Cardiac fibroblast (primary cell): Measurements from ENCODE around the gene PRR5.
"Not testable (repeated sequence)": the region's sequence is repeated elsewhere in the genome, so short reads cannot be mapped to it uniquely, and the experiment has no call there.

Source experiments
- DNase-seq, 2 donors: peaks; one replicate each; pipeline versions ENCODE4 v3.0.0 to v3.0.0-alpha.2; 2010; ENCODE audit warnings: low read depth in 2 of 2
- H3K4me3 ChIP-seq, 2 donors: replicated peaks in 1 of 2; 1 replicate in 1 of 2; 2 replicates in 1 of 2; pipeline ENCODE4 v1.5.1; 2011; ENCODE audit warnings: low read depth in 2 of 2, low read length in 2 of 2, mild to moderate bottlenecking in 2 of 2, moderate library complexity in 1 of 2
- TF ChIP-seq, protein P1 (sequence below): IDR thresholded peaks from one replicate; pipeline ENCODE4 v1.5.1; 2011; ENCODE audit warnings: low read depth, mild to moderate bottlenecking, low read length, inconsistent platforms

Gene PRR5, protein sequence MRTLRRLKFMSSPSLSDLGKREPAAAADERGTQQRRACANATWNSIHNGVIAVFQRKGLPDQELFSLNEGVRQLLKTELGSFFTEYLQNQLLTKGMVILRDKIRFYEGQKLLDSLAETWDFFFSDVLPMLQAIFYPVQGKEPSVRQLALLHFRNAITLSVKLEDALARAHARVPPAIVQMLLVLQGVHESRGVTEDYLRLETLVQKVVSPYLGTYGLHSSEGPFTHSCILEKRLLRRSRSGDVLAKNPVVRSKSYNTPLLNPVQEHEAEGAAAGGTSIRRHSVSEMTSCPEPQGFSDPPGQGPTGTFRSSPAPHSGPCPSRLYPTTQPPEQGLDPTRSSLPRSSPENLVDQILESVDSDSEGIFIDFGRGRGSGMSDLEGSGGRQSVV

DNA sequence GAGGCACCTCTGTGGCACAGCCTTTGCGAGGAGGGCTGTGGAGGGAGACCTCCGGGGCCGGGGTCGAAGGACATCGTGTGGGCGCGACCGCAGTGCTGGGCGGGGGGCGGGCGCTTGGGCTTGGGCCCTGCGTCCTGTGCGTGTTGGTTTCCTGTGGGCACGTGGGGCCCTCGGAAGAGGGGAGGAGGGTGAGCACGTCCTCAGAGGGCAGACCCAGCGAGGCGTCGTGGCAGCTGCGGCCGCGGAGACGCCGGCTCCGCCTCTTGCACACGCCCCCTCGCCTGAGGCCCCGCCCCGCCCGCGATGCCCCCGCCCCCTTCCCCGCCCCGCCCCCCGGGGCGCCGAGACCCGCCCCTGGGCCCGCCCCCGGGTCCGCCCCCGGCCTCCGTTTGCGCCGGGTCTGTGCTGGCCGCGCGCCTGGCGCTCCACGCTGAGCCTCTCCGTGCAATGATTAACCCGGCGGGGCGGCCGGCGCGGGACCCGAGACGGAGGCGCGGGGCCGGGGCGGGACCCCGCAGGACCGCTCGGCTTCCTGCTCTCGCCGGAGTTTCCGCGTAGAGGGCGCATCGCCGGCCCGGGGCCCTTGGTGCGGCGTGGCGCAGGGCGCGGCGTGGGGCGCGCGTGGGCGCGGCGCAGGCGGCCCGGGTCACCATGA lies at the start of gene PRR5:
PRR5 (plus strand) TSS at position 381 of the 655 bp plus-strand sequence; CDS start at position 652, 271 bp downstream.
- TF ChIP-seq, protein P1, sequence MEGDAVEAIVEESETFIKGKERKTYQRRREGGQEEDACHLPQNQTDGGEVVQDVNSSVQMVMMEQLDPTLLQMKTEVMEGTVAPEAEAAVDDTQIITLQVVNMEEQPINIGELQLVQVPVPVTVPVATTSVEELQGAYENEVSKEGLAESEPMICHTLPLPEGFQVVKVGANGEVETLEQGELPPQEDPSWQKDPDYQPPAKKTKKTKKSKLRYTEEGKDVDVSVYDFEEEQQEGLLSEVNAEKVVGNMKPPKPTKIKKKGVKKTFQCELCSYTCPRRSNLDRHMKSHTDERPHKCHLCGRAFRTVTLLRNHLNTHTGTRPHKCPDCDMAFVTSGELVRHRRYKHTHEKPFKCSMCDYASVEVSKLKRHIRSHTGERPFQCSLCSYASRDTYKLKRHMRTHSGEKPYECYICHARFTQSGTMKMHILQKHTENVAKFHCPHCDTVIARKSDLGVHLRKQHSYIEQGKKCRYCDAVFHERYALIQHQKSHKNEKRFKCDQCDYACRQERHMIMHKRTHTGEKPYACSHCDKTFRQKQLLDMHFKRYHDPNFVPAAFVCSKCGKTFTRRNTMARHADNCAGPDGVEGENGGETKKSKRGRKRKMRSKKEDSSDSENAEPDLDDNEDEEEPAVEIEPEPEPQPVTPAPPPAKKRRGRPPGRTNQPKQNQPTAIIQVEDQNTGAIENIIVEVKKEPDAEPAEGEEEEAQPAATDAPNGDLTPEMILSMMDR, result no peak
- peak; percentile 58 to 94 for DNase-seq
- peak within 1 kb of the TSS; percentile 41 to 46 for H3K4me3 ChIP-seq

DNA sequence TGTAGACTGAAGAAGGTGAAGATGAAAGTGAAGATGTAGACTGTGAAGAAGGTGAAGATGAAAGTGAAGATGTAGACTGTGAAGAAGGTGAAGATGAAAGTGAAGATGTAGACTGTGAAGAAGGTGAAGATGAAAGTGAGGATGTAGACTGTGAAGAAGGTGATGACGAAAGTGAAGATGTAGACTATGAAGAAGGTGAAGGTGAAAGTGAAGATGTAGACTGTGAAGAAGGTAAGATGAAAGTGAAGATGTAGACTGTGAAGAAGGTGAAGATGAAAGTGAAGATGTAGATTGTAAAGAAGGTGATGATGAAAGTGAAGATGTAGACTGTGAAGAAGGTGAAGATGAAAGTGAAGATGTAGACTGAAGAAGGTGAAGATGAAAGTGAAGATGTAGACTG lies 49.1 kb upstream of the PRR5 start:
- not testable (repeated sequence) for H3K4me3 ChIP-seq, DNase-seq

DNA sequence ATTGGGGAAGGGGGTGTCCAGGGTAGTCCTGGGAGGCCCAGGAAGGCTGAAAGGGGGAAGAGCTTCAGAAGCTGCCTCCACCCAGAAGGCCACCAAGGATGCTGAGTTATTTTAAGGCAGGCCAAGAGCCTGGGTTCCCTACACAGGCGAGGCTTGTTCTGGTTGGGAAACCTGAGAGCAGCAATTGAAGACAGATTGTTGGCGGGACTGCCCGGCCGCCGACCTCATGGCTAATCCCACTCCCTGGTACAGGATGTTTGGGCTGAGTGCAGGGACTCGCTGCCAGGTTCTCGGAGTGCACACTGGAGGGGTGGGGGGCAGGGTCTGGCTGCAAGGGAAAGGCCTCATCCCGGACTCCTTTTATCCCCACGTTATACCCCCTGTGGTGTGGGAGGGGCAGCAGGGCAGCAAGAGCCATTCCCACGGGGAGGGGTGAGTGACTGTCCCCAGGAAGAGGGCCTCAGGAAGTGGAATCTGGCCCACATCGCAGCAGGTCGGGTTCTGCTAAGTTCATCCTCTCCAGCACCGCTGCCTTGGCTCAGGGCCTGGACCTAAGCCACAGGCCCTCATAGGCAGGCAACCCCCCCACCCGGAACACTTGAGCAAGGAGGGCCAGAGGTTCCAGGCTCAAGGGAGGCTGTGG lies 43.6 kb upstream of the PRR5 start:
- peak; percentile 9 to 93 for DNase-seq
- TF ChIP-seq, protein P1, result no peak
- H3K4me3 ChIP-seq, result no peak overlapping the region

DNA sequence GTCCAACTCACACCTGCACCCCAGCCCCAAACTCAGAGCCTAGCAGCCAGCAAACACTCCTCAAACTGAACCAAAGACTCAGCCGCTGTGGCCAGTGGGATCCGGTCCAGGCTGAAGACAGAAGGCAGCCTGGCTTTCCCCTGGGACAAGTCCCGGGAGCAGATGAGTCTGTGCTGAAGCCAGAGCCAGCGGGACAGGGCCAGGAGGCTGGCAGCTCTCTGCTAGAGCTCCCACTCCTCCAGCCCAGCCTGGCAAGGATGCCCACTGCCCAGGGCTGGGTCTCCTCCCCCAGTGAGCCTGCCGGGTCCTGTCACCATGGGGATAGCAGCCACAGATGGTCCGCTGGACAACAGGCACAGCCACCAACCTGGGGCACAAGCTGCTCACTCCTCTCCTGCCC lies 42.9 kb upstream of the PRR5 start:
- TF ChIP-seq, protein P1, result no peak
- H3K4me3 ChIP-seq, result no peak overlapping the region
- no peak for DNase-seq

DNA sequence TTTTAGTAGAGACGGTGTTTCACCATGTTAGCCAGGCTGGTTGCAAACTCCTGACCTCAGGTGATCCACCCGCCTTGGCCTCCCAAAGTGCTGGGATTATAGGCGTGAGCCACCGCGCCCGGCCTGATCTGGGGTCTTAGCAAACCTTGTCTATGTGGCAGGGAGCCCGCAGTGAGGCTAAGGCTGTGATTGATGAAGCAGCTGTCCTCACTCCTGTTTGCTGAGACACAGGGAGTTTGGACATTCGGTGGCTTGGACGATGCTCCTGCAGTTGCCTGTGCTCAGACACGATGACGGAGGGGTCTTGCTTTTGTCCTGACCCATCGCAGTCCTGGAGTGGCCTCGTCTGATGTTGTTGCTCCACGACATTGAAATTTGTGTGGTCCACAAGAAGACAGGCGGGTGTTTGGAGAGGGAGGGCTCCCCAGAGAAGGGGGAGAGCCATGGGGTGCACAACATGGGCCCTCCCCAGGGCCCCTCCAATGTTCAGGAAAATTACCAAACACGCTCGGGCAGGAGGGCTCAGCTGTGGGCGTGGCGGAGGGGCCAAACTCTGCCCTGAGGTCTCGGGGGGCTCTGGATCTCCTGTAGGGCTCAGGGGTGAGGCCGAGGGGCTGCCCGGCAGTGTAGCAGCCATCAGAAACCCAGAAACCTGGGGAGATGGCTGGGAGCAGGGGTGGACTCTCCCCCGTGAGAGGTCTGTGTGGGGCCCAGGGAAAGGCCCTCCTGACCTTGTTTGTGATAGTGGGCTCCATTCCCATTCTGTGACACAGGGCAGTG lies 41.8 kb upstream of the PRR5 start:
- DNase-seq, result no peak
- TF ChIP-seq, protein P1, result no peak
- no peak overlapping the region for H3K4me3 ChIP-seq

DNA sequence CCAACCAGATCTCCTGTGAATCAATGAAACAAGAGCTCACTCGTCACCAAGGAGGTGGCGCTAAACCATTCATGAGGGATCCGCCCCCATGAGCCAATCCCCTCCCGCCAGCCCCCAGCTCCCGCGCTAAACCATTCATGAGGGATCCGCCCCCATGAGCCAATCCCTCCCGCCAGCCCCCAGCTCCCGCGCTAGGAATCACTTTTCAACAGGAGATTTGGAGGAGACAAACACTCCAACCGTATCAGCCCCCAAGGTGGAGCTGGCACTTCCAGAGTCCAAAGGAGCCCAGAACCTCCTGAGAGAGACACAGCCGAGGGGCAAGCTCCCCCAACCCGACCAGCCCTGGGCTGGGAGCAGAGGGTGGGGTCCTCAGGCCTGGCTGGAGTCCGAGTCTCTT lies 40.9 kb upstream of the PRR5 start:
- DNase-seq, result no peak
- H3K4me3 ChIP-seq, result no peak overlapping the region
- TF ChIP-seq, protein P1, result no peak
